Esophagus squamous epithelium (tissue), 4 donors: Measurements from ENCODE around the gene TMEM272.

Experiments
- CTCF ChIP-seq, 6 experiments: fragments of 450-650 bp in 4 of 6; fragments of 200-600 bp in 2 of 6; sonication (generic) in 2 of 6; IDR thresholded peaks; one replicate each; pipeline ENCODE4 v1.5.1; 2016 to 2019; ENCODE audit warnings: antibody characterized with exemption in 6 of 6, mild to moderate bottlenecking in 4 of 6, moderate library complexity in 4 of 6
- POLR2A ChIP-seq, 4 donors: fragments of 450-650 bp; IDR thresholded peaks; one replicate each; pipeline ENCODE4 v1.6.1; 2017; ENCODE audit warnings: antibody characterized with exemption in 4 of 4, mild to moderate bottlenecking in 4 of 4, moderate library complexity in 3 of 4

- TF ChIP-seq CTCF (IDR thresholded peaks at IDR 0.05) (no peak), POLR2A (IDR thresholded peaks at IDR 0.05) (no peak)
Measured at GRCh38 chr13:51769455-51770127, 75.4 kb downstream of the TMEM272 start.
